IMR-90 (cell line): ENCODE data around the gene PAPSS2. TPM values are rescaled to one million over a fixed set of nuclear protein-coding genes. Genes with fewer than 3 reads are reported as not detected.
"Not testable (repeated sequence)": the region's sequence is repeated elsewhere in the genome, so short reads cannot be mapped to it uniquely, and the experiment has no call there.

Experiments used
- ATAC-seq: fragments of 200-7000 bp; cut with Tn5 transposase; 2 replicates; pipeline ENCODE4 v1.9.1; 2020; ENCODE audit warnings: low read depth, mild to moderate bottlenecking, moderate library complexity
- BruUV-seq: library from RNA; stranded (reverse); fragments of 400-500 nt; replicated peaks from 2 replicates; lab custom pipeline; 2021; lab: Mats Ljungman, UMichigan
- CTCF ChIA-PET: fragments of 300-600 bp; formaldehyde crosslinking; extraction: SDS; loops from one replicate; lab custom pipeline; 2021; ENCODE audit warnings: antibody characterized with exemption; lab: Yijun Ruan, JAX
- POLR2A ChIA-PET: fragments of 300-600 bp; sonication (Branson Sonifier 250); formaldehyde crosslinking; loops from one replicate; lab custom pipeline; 2022; ENCODE audit warnings: antibody characterized with exemption; ENCODE audit not compliant: unreplicated experiment; lab: Charles Lee
- DNase-seq: peaks from one replicate; pipeline ENCODE4 v3.0.0; 2013
- H2AFZ ChIP-seq: replicated peaks from 2 replicates; pipeline ENCODE3; 2013; ENCODE audit warnings: low read length, mild to moderate bottlenecking; ENCODE audit not compliant: poor library complexity
- H2AK5ac ChIP-seq: 2 replicates; pipeline ENCODE4 v1.6.1; 2013; ENCODE audit warnings: low read depth, low read length, inconsistent platforms
- H2AK9ac ChIP-seq: replicated peaks from 2 replicates; pipeline ENCODE3; 2013; ENCODE audit warnings: mild to moderate bottlenecking, low read depth, low read length, moderate library complexity; ENCODE audit not compliant: poor library complexity
- H2BK120ac ChIP-seq: 2 replicates; pipeline ENCODE4 v1.6.1; 2013; ENCODE audit warnings: low read depth, low read length, inconsistent platforms
- H2BK15ac ChIP-seq: 3 replicates; pipeline ENCODE4 v1.6.1; 2013; ENCODE audit warnings: low read depth, low read length, inconsistent platforms
- H2BK20ac ChIP-seq: 2 replicates; pipeline ENCODE4 v1.6.1; 2013; ENCODE audit warnings: low read depth, mild to moderate bottlenecking, inconsistent platforms, low read length, moderate library complexity
- H2BK5ac ChIP-seq: 2 replicates; pipeline ENCODE4 v1.6.1; 2013; ENCODE audit warnings: mild to moderate bottlenecking, low read depth, low read length, inconsistent platforms; ENCODE audit not compliant: poor library complexity, severe bottlenecking
- H3K14ac ChIP-seq: replicated peaks from 2 replicates; pipeline ENCODE4 v1.6.1; 2013; ENCODE audit warnings: low read depth, low read length, inconsistent platforms
- H3K18ac ChIP-seq: 2 replicates; pipeline ENCODE4 v1.6.1; 2013; ENCODE audit warnings: low read depth, low read length, control low read depth
- H3K23ac ChIP-seq: 2 replicates; pipeline ENCODE4 v1.6.1; 2013; ENCODE audit warnings: low read depth, low read length, inconsistent platforms
- H3K27ac ChIP-seq: 2 replicates; pipeline ENCODE4 v1.5.1; 2013; ENCODE audit warnings: mild to moderate bottlenecking, control low read depth, low read length; ENCODE audit not compliant: insufficient read depth
- H3K27me3 ChIP-seq: 2 replicates; pipeline ENCODE4 v1.6.1; 2013; ENCODE audit warnings: low read length; ENCODE audit not compliant: control insufficient read depth, insufficient read depth
- H3K36me3 ChIP-seq: 2 replicates; pipeline ENCODE4 v1.6.1; 2013; ENCODE audit warnings: low read length, mixed read lengths; ENCODE audit not compliant: control insufficient read depth, insufficient read depth
- H3K4ac ChIP-seq: 2 replicates; pipeline ENCODE4 v1.6.1; 2013; ENCODE audit warnings: low read depth, low read length, inconsistent platforms
- H3K4me1 ChIP-seq: 2 replicates; pipeline ENCODE4 v1.6.1; 2013; ENCODE audit warnings: low read length, mixed read lengths; ENCODE audit not compliant: control insufficient read depth, insufficient read depth
- H3K4me2 ChIP-seq: 2 replicates; pipeline ENCODE4 v1.6.1; 2013; ENCODE audit warnings: low read depth, mild to moderate bottlenecking, control low read depth, low read length, moderate library complexity
- H3K4me3 ChIP-seq: 2 replicates; pipeline ENCODE4 v1.5.1; 2013; ENCODE audit warnings: low read depth, mild to moderate bottlenecking, control low read depth, low read length, moderate library complexity; ENCODE audit not compliant: insufficient read depth
- H3K56ac ChIP-seq: 2 replicates; pipeline ENCODE4 v1.6.1; 2013; ENCODE audit warnings: low read length, inconsistent platforms; ENCODE audit not compliant: insufficient read depth; ENCODE audit errors: extremely low read depth
- H3K79me1 ChIP-seq, 2 experiments: 2 replicates each; pipeline ENCODE4 v1.6.1; 2013; ENCODE audit warnings: low read length in 2 of 2, inconsistent platforms in 1 of 2, low read depth in 1 of 2
- H3K9ac ChIP-seq: 2 replicates; pipeline ENCODE4 v1.6.1; 2013; ENCODE audit warnings: low read depth, low read length, control low read depth
- H3K9me1 ChIP-seq: 2 replicates; pipeline ENCODE4 v1.6.1; 2013; ENCODE audit warnings: low read length, inconsistent platforms; ENCODE audit not compliant: insufficient read depth
- H3K9me3 ChIP-seq: 2 replicates; pipeline ENCODE4 v1.6.1; 2013; ENCODE audit warnings: low read length; ENCODE audit not compliant: control insufficient read depth, insufficient read depth
- H4K20me1 ChIP-seq: 2 replicates; pipeline ENCODE4 v1.6.1; 2013; ENCODE audit warnings: low read length, inconsistent platforms; ENCODE audit not compliant: insufficient read depth
- H4K5ac ChIP-seq: 2 replicates; pipeline ENCODE4 v1.6.1; 2013; ENCODE audit warnings: mild to moderate bottlenecking, low read depth, low read length, control low read depth
- H4K8ac ChIP-seq, 2 experiments: 2 replicates each; pipeline ENCODE4 v1.6.1; 2013; ENCODE audit warnings: low read depth in 2 of 2, low read length in 2 of 2, control low read depth in 1 of 2, inconsistent platforms in 1 of 2
- H4K91ac ChIP-seq: 2 replicates; pipeline ENCODE4 v1.6.1; 2013; ENCODE audit warnings: low read depth, low read length, inconsistent platforms; ENCODE audit not compliant: insufficient read depth
- CEBPB ChIP-seq: IDR thresholded peaks from 2 replicates; pipeline ENCODE4 v1.6.1; 2012; ENCODE audit warnings: low read depth, low read length, improper control_type of control experiment
- WGBS, 2 experiments: methylation state at CpG; one replicate each; pipeline versions ENCODE4 v1.1.5 to v1.1.7; 2013; ENCODE audit warnings: missing lambda C conversion rate in 2 of 2; ENCODE audit not compliant: insufficient read length in 1 of 2; ENCODE audit errors: extremely low coverage in 2 of 2; 5-methylcytosine and 5-hydroxymethylcytosine counted together
- dilution Hi-C: fragments of 300-500 bp; cut with HindIII; formaldehyde crosslinking; loops from one replicate; pipeline ENCODE4 v1.14.3; 2018; ENCODE audit warnings: low sequenced_read_pairs; ENCODE audit not compliant: unreplicated experiment
- in situ Hi-C: fragments of 300-500 bp; cut with MboI; formaldehyde crosslinking; loops from 3 replicates; pipeline ENCODE4 v1.14.3; 2019; ENCODE audit warnings: low sequenced_read_pairs, inconsistent platforms, mixed read lengths
- intact Hi-C: fragments of 100-400 bp; cut with micrococcal nuclease; formaldehyde crosslinking; loops from 2 replicates; pipeline ENCODE4 v1.10.0; 2022
- polyA plus RNA-seq, 3 experiments: library from polyadenylated mRNA; depleted of rRNA; stranded (reverse); fragments of >200 nt; gene quantifications; 2 replicates each; pipeline ENCODE4 v1.2.3, GENCODE V29; 2012; ENCODE audit warnings: low replicate concordance in 1 of 3
- total RNA-seq: library from RNA; depleted of rRNA; stranded (reverse); fragments of >200 nt; gene quantifications from 2 replicates; pipeline ENCODE4 v1.2.3, GENCODE V29; 2012

Gene PAPSS2
- total and polyA plus RNA-seq, 2 of the 4 experiments (the other 2 are of a cell fraction) = 55.0 to 63.3 TPM

- intact Hi-C loops, H4K8ac ChIP-seq, H2AK5ac ChIP-seq, H3K36me3 ChIP-seq, H3K56ac ChIP-seq, H3K4me1 ChIP-seq, POLR2A ChIA-PET, H2BK20ac ChIP-seq, H4K5ac ChIP-seq, H3K14ac ChIP-seq, H2AFZ ChIP-seq, H3K9ac ChIP-seq, H3K4me3 ChIP-seq, H2BK120ac ChIP-seq, DNase-seq, H3K9me3 ChIP-seq, H3K23ac ChIP-seq, H3K4me2 ChIP-seq, H2BK5ac ChIP-seq, H3K27me3 ChIP-seq, H3K18ac ChIP-seq, H3K27ac ChIP-seq, H3K4ac ChIP-seq, H2BK15ac ChIP-seq, BruUV-seq, ATAC-seq, H4K91ac ChIP-seq, dilution Hi-C loops, H2AK9ac ChIP-seq, H3K9me1 ChIP-seq, H4K20me1 ChIP-seq, H3K79me1 ChIP-seq: not testable (repeated sequence)
- in situ Hi-C loops = loop anchor here (10.0 kb wide), 1 partner anchor 193 kb away; no protein-coding TSS in a partner anchor
- no CpG with 5 or more reads among the region's 1 CpG for WGBS, 2 experiments
- CTCF ChIA-PET = interaction anchor here (1.2 kb wide), 1 partner anchor 81 kb away, joined by 3 read pairs; no protein-coding TSS in a partner anchor
- TF ChIP-seq CEBPB = 0 out of 2 replicates have a peak, but pooled peaks have one; percentile 45
Measured at GRCh38 chr10:87738253-87738652, 78.6 kb downstream of the PAPSS2 start.
